ENCODE results near the gene OPN1SW. TPM values are rescaled to one million over a fixed set of nuclear protein-coding genes. Genes with fewer than 3 reads are reported as not detected.

OPN1SW gene
- total and polyA plus RNA-seq, 9 of the 15 experiments (the other 6 are each of a cell fraction or from before 2014, with no cell fraction given) = 0.84 to 1.0 TPM; not detected in 7

DNA sequence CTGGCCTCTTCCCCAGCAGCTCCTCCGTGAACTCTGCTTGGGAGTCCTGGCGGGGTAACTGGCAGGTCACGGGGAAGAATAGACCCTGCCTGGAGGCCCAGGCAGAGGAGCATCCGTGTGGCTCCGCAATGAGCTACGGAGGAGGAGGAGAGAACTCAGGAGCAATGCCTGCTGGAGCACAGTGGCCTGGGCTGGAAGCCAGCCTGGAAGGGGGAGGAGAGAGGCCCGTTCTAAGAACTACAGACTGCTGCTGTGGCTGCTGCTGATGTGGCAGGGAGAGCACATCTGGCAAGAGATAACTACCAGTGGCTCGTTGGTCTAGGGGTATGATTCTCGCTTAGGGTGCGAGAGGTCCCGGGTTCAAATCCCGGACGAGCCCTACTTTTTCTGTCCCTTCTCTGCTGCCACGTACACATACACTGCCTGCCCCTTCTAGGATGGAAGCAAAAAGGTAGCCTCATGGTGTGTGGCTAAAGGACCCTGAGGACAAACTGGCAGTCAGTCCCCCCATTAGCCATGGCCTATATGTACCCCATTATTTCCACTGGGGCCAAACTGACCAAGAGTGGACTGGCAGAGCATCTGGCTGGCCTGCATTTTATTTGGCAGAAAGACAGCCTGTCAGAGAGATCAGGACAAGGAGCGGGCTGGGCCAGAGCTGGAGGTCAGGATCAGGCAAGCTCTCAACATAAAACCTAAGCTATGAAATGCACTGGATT, 7.7 kb upstream of the OPN1SW start (continued):
- TF ChIP-seq MTA1 (IDR thresholded peaks at IDR 0.05; ENCODE audit: borderline replicate concordance) (peak; percentile 88), JUND (IDR thresholded peaks at IDR 0.05; ENCODE audit: borderline replicate concordance, low read depth, low read length) (peak; percentile 84), JUND (tag; IDR thresholded peaks at IDR 0.05; ENCODE audit: borderline replicate concordance, low read depth, low read length) (peak; percentile 46; the same call in 2 of the 3 replicates), IRF9 (tag; IDR thresholded peaks at IDR 0.05) (0 out of 2 replicates have a peak, but pooled peaks have one; percentile 42), ARID1B (IDR thresholded peaks at IDR 0.05) (peak; percentile 66), STAT5A (IDR thresholded peaks at IDR 0.05; ENCODE audit: borderline replicate concordance, low read length) (peak; percentile 77), TEAD1 (CRISPR knock-in tag; IDR thresholded peaks at IDR 0.05) (peak; percentile 61 to 78; a peak in 2 of 4 replicates), FOXP4 (CRISPR knock-in tag; IDR thresholded peaks at IDR 0.05; ENCODE audit: borderline replicate concordance) (no peak), ARID2 (IDR thresholded peaks at IDR 0.05) (0 out of 2 replicates have a peak, but pooled peaks have one; percentile 14), RBM39 (optimal IDR thresholded peaks at IDR 0.05; ENCODE audit: low read depth, low read length) (peak; percentile 97), ZNF324 (CRISPR knock-in tag; IDR thresholded peaks at IDR 0.05) (no peak), MAFK (IDR thresholded peaks at IDR 0.05; ENCODE audit: low read length) (peak; percentile 35; the same call in 1 of the 2 replicates), GTF3C2 (IDR thresholded peaks at IDR 0.05; ENCODE audit: borderline replicate concordance, extremely low read depth, insufficient read length) (peak; percentile 96), NRF1 (conservative IDR thresholded peaks at IDR 0.05 in 1 of 2, IDR thresholded peaks at IDR 0.05 in 1 of 2) (peak; percentile 26 to 32; a peak in 3 of 4 replicates), RBM14 (IDR thresholded peaks at IDR 0.05; ENCODE audit: borderline replicate concordance, insufficient read depth, low read depth, low read length) (no peak), GTF2B (IDR thresholded peaks at IDR 0.05; ENCODE audit: extremely low read depth, insufficient read length) (no peak)
- TF ChIP-seq, protein P1, sequence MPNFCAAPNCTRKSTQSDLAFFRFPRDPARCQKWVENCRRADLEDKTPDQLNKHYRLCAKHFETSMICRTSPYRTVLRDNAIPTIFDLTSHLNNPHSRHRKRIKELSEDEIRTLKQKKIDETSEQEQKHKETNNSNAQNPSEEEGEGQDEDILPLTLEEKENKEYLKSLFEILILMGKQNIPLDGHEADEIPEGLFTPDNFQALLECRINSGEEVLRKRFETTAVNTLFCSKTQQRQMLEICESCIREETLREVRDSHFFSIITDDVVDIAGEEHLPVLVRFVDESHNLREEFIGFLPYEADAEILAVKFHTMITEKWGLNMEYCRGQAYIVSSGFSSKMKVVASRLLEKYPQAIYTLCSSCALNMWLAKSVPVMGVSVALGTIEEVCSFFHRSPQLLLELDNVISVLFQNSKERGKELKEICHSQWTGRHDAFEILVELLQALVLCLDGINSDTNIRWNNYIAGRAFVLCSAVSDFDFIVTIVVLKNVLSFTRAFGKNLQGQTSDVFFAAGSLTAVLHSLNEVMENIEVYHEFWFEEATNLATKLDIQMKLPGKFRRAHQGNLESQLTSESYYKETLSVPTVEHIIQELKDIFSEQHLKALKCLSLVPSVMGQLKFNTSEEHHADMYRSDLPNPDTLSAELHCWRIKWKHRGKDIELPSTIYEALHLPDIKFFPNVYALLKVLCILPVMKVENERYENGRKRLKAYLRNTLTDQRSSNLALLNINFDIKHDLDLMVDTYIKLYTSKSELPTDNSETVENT (CRISPR knock-in tag; IDR thresholded peaks at IDR 0.05) = peak; percentile 88

All from K562 (cell line).